NCI-H1930 (cell line): ENCODE data around the gene GNRH2.
"Not testable (repeated sequence)": the region's sequence is repeated elsewhere in the genome, so short reads cannot be mapped to it uniquely, and the experiment has no call there.

Experiments
- DNase-seq, 2 experiments: peaks; one replicate each; lab custom pipeline; 2025; lab: John Stamatoyannopoulos, UW

The GNRH2 gene

DNA sequence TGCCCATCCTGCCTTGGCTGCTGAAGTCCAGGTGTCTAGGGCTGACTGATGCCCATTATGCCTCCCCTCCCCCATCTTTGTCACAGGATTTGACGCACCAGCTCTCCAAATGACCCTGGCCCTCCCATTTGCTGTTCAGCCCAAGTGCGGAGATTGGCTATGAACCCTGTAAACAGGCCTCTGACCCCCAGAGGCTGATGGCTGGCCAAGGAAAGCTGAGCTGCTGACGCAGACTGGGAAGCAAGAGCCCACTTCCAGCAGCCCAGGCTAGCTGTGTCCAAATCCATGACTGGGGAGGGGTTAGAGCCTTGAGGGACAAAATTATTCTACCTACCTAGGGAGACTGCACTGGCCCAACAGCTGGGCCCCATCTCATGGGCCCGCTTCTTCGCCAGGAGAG lies 797 bp upstream of the GNRH2 start:
- DNase-seq, result no peak

DNA sequence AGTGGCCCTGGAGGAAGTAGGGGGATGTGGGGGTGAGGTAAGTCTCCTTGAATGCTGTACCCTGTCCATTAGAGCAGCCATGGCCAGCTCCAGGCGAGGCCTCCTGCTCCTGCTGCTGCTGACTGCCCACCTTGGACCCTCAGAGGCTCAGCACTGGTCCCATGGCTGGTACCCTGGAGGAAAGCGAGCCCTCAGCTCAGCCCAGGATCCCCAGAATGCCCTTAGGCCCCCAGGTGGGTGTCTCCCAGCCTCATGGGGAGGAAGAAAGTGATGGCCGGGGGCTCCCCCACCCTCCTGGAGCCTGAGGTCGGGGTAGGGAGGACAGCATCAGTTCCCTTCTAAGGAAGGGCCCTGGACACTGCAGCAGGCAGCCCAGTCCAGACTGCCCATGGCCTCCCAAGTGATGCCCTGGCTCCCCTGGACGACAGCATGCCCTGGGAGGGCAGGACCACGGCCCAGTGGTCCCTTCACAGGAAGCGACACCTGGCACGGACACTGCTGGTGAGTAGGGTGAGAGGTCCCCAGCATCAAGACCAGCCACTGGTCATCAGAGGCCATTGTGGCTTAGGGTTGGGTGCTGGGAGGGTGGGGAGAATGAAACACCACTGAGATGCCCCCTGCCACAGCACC lies 1.0 kb downstream of the GNRH2 start:
- no peak for DNase-seq

DNA sequence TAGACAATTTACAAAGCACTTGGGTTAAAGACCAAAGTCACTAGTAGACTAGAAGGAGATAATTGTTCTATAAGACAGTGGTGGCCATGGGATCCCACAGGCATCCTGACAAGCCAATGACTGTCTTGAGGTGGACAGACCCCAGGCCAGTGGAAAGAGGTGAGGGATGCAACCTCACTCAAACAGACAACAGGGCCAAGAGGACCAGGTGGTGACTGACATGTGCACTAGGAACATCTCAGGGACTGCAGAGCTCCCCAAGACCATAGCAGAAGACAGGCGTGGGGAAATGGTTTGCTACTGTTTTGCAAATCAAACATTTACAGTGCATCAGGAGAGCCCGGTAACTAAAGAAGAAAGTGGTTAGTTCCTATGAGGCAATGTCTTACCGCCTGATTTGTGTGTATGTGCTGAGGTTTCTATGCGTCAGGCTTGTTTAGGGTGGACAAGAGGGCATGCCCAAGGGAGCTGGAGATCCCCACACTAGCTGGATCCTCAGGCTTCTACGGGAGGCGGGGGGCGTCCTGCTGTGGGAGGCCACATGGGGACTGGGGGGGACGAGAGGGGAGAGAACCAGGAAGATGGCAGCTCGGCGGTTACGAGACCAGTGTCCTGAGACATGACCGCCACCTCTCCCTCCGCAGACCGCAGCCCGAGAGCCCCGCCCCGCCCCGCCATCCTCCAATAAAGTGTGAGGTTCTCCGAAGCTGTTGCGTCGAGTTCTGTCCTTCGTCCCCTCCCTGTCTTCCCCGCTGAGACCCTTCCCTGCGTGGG lies 1.8 kb downstream of the GNRH2 start:
- peak; percentile 69 to 79 for DNase-seq

DNA sequence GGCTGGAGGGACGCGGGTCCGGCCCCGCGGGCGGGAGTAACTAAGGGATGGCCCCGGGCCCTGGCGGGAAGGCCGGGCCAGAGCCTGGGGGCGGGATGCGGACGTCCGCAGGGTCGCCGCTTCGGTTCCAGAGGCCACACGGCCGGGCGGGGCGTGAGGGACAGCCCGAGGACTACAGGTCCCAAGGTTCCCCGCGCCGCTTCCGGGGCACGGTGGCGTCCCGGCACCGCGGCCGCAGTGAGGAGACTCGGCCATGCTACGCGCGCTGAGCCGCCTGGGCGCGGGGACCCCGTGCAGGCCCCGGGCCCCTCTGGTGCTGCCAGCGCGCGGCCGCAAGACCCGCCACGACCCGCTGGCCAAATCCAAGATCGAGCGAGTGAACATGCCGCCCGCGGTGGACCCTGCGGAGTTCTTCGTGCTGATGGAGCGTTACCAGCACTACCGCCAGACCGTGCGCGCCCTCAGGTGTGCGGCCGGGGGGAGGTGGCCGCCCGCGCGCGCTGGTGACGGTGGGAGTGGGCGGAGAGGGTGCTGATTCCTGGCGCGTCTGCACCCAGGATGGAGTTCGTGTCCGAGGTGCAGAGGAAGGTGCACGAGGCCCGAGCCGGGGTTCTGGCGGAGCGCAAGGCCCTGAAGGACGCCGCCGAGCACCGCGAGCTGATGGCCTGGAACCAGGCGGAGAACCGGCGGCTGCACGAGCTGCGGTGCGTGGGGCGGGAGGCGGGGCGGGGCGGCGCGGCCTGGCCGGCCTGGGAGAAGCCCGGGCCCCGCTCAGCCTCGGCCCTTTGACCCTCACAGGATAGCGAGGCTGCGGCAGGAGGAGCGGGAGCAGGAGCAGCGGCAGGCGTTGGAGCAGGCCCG lies 2.6 kb downstream of the GNRH2 start, which contains the start of gene MRPS26:
MRPS26 (plus strand) TSS at position 237 of the 861 bp plus-strand sequence; CDS start at position 254, 17 bp downstream.
- DNase-seq, result peak; percentile 79 to 84

DNA sequence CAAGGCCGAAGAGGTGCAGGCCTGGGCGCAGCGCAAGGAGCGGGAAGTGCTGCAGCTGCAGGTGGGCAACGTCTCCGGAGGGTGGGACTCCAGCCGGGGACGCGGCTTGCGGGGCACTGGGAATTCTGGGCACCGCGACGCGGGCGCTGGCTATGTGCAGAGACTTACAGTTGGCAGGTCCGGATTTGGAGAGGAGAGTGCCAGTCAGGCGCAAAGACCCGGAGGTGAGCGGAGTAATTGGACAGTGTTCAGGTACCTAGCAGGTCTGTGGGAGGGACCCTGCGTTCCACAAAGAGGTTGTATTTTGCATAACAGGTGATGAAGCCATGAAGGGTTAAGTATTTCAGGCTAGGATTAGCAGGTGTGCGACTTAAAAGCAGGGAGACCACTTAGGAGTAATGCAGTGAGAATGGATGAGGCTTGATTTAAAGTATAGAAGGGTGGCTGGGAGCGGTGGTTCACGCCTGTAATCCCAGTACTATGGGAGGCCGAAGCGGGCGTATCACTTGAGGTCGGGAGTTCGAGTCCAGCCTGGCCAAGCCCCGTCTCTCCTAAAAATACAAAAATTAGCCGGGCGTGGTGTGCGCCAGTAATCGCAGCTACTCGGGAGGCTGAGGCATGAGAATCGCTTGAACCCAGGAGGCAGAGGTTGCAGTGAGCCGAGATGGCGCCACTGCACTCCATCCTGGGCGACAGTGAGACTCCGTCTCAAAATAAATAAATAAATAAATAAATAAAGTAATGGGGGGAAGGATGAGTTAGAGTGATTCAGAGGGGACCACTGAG lies 3.4 kb downstream of the GNRH2 start:
- no peak for DNase-seq

DNA sequence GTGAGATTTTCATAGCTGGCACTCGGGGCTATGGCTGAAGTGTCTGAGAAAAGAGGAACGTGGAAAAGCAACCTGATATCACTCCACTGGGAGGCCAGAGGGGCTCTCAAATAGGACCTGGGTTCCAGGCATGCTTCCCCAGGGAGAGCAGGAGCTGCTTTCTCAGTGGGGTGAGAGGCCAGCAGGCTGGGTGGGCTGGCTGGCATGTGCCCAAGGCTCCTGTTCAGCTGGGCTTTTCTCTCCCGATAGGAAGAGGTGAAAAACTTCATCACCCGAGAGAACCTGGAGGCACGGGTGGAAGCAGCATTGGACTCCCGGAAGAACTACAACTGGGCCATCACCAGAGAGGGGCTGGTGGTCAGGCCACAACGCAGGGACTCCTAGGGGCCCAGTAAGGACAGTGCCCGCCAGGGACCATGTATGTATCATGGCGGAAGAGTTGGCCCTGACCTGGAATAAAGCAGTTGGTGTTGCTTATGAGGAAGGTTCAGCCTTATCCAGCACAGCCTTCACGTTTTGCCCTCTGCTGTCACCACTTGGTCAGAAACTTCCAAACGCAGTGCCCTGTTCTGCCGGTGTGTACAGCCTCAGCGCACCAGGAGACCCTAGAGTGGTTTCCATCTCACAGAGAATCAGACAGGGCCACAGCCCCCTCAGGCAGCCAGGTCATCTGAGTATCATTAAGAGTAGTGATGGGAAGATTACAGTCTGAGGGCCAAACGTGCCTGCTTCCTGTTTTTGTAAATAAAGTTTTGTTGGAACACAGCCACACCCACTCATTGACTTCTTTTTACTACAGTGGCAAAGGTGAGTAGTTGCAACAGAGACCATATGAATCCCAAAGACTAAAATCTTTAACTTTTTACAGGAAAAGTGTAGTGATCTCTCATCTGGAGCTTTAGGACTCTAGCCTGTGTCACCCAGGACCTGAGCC lies 4.3 kb downstream of the GNRH2 start:
- no peak for DNase-seq

DNA sequence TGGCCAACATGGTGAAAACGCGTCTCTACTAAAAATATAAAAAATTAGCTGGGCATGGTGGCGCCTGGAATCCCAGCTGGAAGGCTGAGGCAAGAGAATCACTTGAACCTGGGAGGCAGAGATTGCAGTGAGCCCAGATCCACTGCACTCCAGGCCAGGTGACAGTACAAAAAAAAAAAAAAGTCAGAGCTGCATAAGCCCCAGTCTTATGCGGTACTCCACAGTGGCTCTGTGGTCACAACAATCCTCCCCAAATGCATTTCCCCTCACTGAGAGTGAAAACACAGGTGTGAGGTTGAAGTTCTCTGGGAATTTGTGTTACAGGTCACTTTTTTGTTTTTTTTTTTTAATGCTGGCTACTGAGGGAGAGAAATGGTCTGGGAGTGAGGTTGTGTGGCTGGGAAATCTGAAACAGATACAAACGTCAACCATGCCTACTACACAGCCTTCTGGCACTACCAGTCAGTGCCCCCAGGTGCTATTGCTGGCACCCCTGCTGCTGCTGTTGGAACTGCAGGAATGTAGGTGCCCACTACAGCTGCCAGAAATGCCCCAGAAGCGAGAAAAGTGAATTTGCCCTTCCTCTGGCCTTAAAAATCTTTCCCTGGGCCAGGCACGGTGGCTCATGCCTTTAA lies 8.1 kb downstream of the GNRH2 start:
- no peak for DNase-seq

DNA sequence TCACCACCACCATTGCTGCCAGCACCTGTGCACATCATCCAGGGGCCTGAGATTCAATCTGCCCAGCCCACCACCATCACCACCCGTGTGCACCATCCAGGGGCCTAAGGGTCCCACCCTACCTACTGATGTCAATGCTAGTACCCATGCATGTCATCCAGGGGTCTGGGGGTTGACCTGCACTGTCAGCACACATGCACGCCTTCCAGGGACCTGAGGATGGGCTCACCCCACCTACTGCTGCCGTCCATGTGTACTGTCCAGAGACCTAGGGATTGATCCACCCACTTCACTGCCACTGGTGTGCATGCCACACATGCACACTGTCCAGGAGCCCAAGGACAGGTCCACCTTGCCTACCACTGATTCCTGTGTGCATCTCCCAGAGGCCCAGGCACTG lies 16.1 kb downstream of the GNRH2 start:
- no peak for DNase-seq

DNA sequence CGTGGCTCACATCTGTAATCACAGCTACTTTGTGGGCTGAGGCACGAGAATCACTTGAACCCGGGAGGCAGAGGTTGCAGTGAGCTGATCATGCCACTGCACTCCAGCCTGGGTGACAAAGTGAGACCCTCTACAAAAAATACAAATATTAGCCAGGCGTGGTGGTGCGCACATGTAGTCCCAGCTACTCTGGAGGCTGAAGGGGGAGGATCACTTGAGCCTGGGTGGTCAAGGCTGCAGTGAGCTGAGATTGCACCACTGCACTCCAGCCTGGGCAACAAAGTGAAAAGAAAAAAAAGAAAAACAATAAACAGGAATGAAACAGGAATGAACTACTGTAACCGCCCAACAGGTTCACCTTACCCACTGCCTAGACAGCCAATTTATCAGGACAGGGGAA lies 20.7 kb downstream of the GNRH2 start:
- not testable (repeated sequence) for DNase-seq

DNA sequence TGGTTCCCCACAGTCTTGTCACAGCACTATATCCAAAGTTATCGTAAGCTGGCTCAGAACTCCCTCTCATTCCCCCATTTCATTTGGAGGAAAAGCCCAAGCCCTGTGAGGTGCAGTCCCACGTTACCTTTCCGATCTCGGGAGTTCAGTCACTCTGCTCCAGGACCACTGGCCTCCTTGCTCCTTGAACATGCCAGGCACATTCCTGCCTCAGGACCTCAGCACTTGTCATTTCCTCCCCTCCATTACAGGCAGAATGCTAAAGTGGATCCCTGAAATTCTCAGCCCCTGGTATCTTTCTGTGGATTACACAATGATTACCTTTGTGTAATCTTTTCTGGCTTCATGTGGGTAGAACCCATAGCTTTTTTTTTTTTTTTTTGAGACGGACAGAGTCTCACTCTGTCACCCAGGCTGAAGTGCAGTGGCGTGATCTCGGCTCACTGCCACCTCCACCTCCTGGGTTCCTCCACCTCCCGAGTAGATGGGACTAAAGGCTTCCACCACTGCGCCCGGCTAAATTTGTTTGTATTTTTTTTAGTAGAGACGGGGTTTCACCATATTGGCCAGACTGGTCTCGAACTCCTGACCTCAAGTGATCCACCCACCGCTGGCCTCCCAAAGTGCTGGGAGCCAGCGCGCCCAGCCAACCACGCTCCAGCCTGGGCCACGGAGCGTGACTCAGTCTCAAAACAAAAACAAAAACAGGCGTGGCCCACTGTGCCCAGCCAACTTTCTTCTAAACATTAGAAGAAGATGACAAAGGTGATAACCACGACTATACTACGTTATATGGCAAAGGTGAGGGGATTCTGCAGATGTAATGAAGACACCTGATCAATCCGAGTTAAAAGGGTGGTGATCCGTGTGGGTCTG lies 24.0 kb downstream of the GNRH2 start:
- DNase-seq, result no peak

DNA sequence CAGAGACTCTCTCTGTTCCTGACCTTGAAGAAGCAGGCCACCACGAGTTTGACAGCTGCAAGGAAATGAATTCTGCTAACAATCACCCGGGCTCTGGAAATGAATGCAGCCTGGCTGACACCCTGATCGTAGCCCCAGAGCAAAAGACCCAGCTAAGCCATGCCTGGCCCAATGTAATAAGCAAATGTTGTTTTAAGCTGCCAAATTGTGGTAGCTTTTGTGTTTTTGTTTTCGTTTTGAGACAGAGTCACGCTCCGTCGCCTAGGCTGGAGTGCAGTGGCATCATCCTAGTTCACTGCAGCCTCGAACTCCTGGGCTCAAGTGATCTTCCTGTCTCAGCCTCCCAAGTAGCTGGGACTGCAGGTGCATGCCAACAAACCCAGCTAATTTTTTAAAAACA lies 24.7 kb downstream of the GNRH2 start:
- no peak for DNase-seq

DNA sequence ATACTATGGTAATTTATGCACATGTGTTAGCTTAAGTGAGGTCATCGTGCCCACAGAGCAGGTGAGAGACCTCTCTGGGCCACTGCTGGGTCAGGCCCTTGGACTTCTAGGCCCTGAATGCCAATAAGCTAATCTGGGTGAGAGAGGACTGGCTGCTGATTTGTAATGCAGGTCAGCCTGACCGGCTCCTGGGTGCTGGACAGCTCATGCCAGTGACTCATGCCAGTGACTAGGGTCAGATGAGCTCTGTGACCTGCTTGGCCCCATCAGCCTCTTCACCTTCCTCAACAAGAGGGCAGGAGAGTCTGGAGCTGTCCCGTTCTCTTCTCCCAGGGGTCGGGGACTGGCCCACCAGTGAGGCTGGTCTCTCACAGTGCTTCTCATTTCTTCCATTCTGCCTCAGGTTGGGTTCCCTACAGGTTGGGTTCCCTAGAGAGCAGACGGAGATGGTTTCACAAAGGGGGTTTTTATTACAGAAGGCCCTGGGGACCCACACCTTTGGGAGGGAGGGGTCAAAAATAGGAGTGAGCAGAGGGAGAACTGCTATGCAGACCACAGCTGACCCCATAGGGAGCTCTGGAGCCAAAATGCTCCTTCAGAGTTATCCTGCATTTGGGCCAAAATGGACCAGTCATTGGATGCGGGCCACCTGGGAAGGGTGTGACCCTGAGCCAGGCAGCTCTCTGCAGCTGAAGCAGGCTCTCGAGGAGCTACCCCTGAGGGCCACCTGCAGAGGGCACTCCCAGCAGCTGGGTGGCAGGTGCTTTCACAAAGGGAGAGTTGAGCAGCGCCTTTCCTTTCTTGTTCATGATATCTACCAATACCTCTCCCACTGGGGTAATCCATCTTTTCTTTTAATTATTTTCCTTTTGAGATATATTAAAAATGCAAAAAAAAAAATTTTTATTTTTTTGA lies 25.8 kb downstream of the GNRH2 start:
- DNase-seq, result peak in 1 of 2 experiments; percentile 24

DNA sequence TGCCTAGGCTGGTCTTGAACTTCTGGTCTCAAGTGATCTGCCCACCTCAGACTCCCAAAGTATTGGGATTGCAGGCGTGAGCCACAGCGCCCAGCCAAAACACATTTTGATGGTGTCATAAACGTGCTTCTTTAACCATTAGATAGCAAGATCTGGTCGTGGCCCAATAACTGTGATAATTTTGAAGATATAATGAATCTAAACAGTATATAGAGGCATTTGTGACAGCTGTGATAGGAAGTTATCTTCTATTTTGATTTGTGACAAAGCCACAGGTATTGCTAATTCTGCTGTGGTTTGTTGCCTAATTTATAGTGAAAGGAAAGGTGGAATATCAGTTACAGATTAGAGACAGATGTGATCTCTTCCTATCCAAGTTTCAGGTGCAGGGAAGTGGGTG lies 27.3 kb downstream of the GNRH2 start:
- DNase-seq, result no peak

DNA sequence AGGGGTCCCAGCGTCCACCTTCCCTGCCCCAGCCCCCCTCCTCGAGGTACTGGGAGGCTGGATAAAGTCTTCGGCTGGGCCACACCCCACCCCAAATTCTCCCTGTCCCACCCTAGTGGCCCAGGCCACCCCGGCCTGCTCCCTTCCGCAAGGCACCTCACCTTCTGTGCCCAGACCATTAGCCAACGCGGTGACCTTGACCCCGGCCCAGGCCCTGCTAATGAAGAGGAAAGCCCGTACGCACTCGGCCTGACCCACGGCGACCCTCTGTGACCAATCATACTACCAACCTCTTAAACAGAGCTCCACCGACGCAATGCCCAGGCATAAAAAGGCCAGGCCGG lies 27.8 kb downstream of the GNRH2 start:
- no peak for DNase-seq

DNA sequence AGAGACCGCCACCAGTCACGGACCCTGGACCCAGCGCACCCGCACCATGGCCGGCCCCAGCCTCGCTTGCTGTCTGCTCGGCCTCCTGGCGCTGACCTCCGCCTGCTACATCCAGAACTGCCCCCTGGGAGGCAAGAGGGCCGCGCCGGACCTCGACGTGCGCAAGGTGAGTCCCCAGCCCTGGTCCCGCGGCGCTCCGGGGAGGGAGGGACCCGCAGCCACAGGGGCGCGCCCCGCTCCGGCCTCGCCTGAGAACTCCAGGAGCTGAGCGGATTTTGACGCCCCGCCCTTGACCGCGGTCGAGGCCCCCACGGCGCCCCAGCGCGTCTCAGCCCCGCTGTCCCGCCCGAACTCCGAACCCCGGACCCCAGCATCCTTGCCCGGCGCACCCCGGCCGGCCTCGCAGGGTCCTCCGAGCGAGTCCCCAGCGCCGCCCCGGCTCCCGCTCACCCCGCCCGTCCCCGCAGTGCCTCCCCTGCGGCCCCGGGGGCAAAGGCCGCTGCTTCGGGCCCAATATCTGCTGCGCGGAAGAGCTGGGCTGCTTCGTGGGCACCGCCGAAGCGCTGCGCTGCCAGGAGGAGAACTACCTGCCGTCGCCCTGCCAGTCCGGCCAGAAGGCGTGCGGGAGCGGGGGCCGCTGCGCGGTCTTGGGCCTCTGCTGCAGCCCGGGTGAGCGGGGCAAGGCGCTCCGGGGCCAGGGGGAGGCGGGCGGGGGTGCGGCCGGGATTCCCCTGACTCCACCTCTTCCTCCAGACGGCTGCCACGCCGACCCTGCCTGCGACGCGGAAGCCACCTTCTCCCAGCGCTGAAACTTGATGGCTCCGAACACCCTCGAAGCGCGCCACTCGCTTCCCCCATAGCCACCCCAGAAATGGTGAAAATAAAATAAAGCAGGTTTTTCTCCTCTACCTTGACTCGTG lies 28.4 kb downstream of the GNRH2 start, which contains the start of gene OXT:
OXT (plus strand) TSS at position 11 of the 920 bp plus-strand sequence; CDS start at position 47, 36 bp downstream.
- DNase-seq, result no peak

DNA sequence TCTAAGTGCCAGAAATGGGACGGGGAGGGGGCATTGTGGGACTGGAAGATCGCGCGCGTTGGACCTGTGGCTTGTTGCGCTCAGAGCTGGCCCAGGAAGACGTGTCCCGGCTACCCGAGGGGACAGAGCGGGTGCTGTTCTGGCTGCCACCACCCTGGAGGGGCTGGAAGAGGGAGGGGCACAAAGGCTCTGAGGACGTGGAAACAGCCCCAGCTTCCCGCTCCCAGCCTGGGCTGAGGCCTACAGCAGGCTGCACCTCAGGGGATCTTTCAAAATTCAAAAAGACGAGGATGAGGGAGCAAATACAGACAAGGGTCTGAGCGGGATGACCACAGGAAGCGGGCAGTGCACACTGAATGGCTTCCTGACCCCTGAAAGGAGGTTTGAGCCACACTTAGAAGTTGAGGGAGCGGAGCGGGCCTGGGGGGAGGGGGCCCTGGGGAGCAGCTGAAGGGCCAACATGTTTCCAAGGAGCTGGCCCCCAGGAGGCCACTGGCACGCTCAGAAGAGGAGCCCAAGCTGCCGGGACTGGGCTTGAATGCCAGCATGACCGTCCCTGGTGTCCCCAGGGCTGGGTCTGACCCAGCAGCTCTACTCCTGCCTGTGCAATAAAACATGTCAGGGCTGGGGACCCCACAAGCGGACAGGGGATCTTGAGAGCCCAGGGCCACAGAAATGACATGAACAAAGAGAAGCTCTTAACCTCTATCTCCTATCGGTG lies 29.3 kb downstream of the GNRH2 start:
- DNase-seq, result no peak
